Esophagus squamous epithelium (tissue), 5 donors: ENCODE measurements around the gene FMN2. TPM values are rescaled to one million over a fixed set of nuclear protein-coding genes. Genes with fewer than 3 reads are reported as not detected.

Experiments used
- DNase-seq: peaks from one replicate; lab custom pipeline; 2025; lab: John Stamatoyannopoulos, UW
- H3K27ac ChIP-seq, 4 donors: fragments of 200-600 bp; sonication (generic); one replicate each; pipeline ENCODE4 v1.5.1; 2016 to 2019; ENCODE audit warnings: mild to moderate bottlenecking in 1 of 4
- H3K27me3 ChIP-seq, 4 donors: fragments of 200-600 bp; sonication (generic); 1 replicate in 3 of 4; 2 replicates in 1 of 4; pipeline versions ENCODE4 v1.5.1 to v1.6.0; 2017 to 2021; ENCODE audit warnings: antibody characterized with exemption in 1 of 4
- H3K36me3 ChIP-seq, 3 donors: fragments of 200-600 bp; sonication (generic); one replicate each; pipeline ENCODE4 v1.5.1; 2016 to 2019
- H3K4me1 ChIP-seq, 3 donors: fragments of 200-600 bp; sonication (generic); one replicate each; pipeline ENCODE4 v1.5.1; 2017 to 2019
- H3K4me3 ChIP-seq, 4 donors: fragments of 200-600 bp; sonication (generic); 1 replicate in 3 of 4; 2 replicates in 1 of 4; pipeline ENCODE4 v1.5.1; 2016 to 2019; ENCODE audit warnings: mild to moderate bottlenecking in 2 of 4, moderate library complexity in 1 of 4
- H3K9me3 ChIP-seq, 3 donors: fragments of 200-600 bp; sonication (generic); one replicate each; pipeline ENCODE4 v1.5.1; 2016 to 2019
- CTCF ChIP-seq, 6 experiments: fragments of 450-650 bp in 4 of 6; fragments of 200-600 bp in 2 of 6; sonication (generic) in 2 of 6; IDR thresholded peaks; one replicate each; pipeline ENCODE4 v1.5.1; 2016 to 2019; ENCODE audit warnings: antibody characterized with exemption in 6 of 6, mild to moderate bottlenecking in 4 of 6, moderate library complexity in 4 of 6
- POLR2A ChIP-seq, 4 donors: fragments of 450-650 bp; IDR thresholded peaks; one replicate each; pipeline ENCODE4 v1.6.1; 2017; ENCODE audit warnings: antibody characterized with exemption in 4 of 4, mild to moderate bottlenecking in 4 of 4, moderate library complexity in 3 of 4
- WGBS, 2 donors: methylation state at CpG; one replicate each; pipeline ENCODE4 v1.1.5; 2018; 5-methylcytosine and 5-hydroxymethylcytosine counted together
- intact Hi-C: fragments of 100-400 bp; cut with DNase I; formaldehyde crosslinking; loops from one replicate; pipeline ENCODE4 v1.15.0; 2022
- total RNA-seq, 4 donors: library from RNA; depleted of rRNA; stranded (reverse); fragments of >200 nt; gene quantifications; one replicate each; pipeline ENCODE4 v1.1.0, GENCODE V29; 2016
- donor health status: DM: yes; HTN: yes; CAD: no.

FMN2 gene
- total RNA-seq, 4 donors from 2014 or later, result 0.19 to 0.35 TPM; not detected in 2

GRCh38 chr1:240134596-240134995, 42.9 kb downstream of the FMN2 start:
- H3K4me1 ChIP-seq, result no peaks in the 10 kb centered on the region
- no peaks in the 10 kb centered on the region for H3K36me3 ChIP-seq
- intact Hi-C loops, result no loop called here
- H3K4me3 ChIP-seq, result no peak overlapping the region
- no peak for DNase-seq
- WGBS, 2 donors, result 91 to 92% methylated on average over 2 of the region's 2 CpGs
- TF ChIP-seq POLR2A (IDR thresholded peaks at IDR 0.05) (no peak), CTCF (IDR thresholded peaks at IDR 0.05) (no peak)
- no peak overlapping the region for H3K27ac ChIP-seq
- peaks cover 0 to 5% (median 0%) of the 10 kb centered on the region in 3 donors for H3K9me3 ChIP-seq
- H3K27me3 ChIP-seq, result no peaks in the 10 kb centered on the region

- H3K9me3 ChIP-seq, result peaks cover 0 to 5% (median 0%) of the 10 kb centered on the region in 3 donors
- no peaks in the 10 kb centered on the region for H3K27me3 ChIP-seq
- no peaks in the 10 kb centered on the region for H3K36me3 ChIP-seq
- H3K4me3 ChIP-seq, result no peak overlapping the region
- DNase-seq, result no peak
- H3K4me1 ChIP-seq, result no peaks in the 10 kb centered on the region
- H3K27ac ChIP-seq, result no peak overlapping the region
- TF ChIP-seq POLR2A (IDR thresholded peaks at IDR 0.05), result no peak
- TF ChIP-seq CTCF (IDR thresholded peaks at IDR 0.05), result no peak
- intact Hi-C loops, result no loop called here
- 49 to 52% methylated on average over 3 of the region's 3 CpGs for WGBS, 2 donors
Measured at GRCh38 chr1:240136402-240136801, 44.7 kb downstream of the FMN2 start.

GRCh38 chr1:240138867-240139266, 47.2 kb downstream of the FMN2 start:
- no peaks in the 10 kb centered on the region for H3K27me3 ChIP-seq
- TF ChIP-seq POLR2A (IDR thresholded peaks at IDR 0.05), result no peak
- TF ChIP-seq CTCF (IDR thresholded peaks at IDR 0.05), result no peak
- H3K36me3 ChIP-seq, result no peaks in the 10 kb centered on the region
- H3K9me3 ChIP-seq, result peaks cover 0 to 5% (median 0%) of the 10 kb centered on the region in 3 donors
- no peak overlapping the region for H3K27ac ChIP-seq
- H3K4me1 ChIP-seq, result no peaks in the 10 kb centered on the region
- 39 to 43% methylated on average over 4 of the region's 4 CpGs for WGBS, 2 donors
- intact Hi-C loops, result no loop called here
- no peak overlapping the region for H3K4me3 ChIP-seq
- DNase-seq, result no peak

- 75 to 78% methylated on average over 5 of the region's 5 CpGs for WGBS, 2 donors
- DNase-seq, result no peak
- intact Hi-C loops, result no loop called here
- TF ChIP-seq CTCF (IDR thresholded peaks at IDR 0.05) (no peak), POLR2A (IDR thresholded peaks at IDR 0.05) (no peak)
- H3K27ac ChIP-seq, result no peak overlapping the region
- H3K9me3 ChIP-seq, result peaks cover 0 to 5% (median 0%) of the 10 kb centered on the region in 3 donors
- H3K4me3 ChIP-seq, result no peak overlapping the region
- no peaks in the 10 kb centered on the region for H3K27me3 ChIP-seq
- H3K36me3 ChIP-seq, result no peaks in the 10 kb centered on the region
- no peaks in the 10 kb centered on the region for H3K4me1 ChIP-seq
Measured at GRCh38 chr1:240139511-240139910, 47.8 kb downstream of the FMN2 start.

- H3K36me3 ChIP-seq, result no peaks in the 10 kb centered on the region
- TF ChIP-seq CTCF (IDR thresholded peaks at IDR 0.05), result no peak
- TF ChIP-seq POLR2A (IDR thresholded peaks at IDR 0.05), result no peak
- H3K9me3 ChIP-seq, result no peaks in the 10 kb centered on the region
- no peak overlapping the region for H3K27ac ChIP-seq
- 91 to 94% methylated on average over 14 of the region's 14 CpGs for WGBS, 2 donors
- H3K4me1 ChIP-seq, result no peaks in the 10 kb centered on the region
- no peak overlapping the region for H3K4me3 ChIP-seq
- H3K27me3 ChIP-seq, result no peaks in the 10 kb centered on the region
- DNase-seq, result no peak
- intact Hi-C loops, result no loop called here
Measured at GRCh38 chr1:240145120-240145519, 53.4 kb downstream of the FMN2 start.
